Measurements from ENCODE around the gene SH3RF3.

DNA sequence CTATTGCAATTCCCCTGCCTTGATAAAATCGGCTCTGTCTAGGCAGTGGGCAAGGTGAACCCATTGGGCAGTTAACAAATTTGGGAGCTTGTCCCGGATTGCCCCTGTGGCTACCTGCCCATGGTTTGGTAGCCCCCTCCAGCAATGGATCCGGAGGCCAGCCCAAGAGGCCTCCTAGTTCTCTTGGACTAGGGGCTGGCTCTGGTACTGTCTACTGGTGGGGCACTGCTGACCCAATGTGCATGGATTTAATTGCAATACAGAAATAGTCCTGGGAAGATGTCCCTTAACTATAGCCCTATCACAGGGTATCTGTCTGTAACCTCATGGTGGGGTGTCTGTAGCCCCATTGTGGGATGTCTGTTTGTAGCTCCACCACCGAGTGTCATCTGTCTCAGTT is 37.5 kb upstream of the SH3RF3 start:
- TF ChIP-seq TAF15 (IDR thresholded peaks at IDR 0.05; ENCODE audit: low read depth, low read length, poor library complexity, severe bottlenecking): no peak
- TF ChIP-seq SMAD3 (CRISPR knock-in tag; IDR thresholded peaks at IDR 0.05): no peak
- TF ChIP-seq ZNF792 (CRISPR knock-in tag; IDR thresholded peaks at IDR 0.05): no peak
- no peak for TF ChIP-seq ETV6 (CRISPR knock-in tag; conservative IDR thresholded peaks at IDR 0.05)
- TF ChIP-seq, protein P1, sequence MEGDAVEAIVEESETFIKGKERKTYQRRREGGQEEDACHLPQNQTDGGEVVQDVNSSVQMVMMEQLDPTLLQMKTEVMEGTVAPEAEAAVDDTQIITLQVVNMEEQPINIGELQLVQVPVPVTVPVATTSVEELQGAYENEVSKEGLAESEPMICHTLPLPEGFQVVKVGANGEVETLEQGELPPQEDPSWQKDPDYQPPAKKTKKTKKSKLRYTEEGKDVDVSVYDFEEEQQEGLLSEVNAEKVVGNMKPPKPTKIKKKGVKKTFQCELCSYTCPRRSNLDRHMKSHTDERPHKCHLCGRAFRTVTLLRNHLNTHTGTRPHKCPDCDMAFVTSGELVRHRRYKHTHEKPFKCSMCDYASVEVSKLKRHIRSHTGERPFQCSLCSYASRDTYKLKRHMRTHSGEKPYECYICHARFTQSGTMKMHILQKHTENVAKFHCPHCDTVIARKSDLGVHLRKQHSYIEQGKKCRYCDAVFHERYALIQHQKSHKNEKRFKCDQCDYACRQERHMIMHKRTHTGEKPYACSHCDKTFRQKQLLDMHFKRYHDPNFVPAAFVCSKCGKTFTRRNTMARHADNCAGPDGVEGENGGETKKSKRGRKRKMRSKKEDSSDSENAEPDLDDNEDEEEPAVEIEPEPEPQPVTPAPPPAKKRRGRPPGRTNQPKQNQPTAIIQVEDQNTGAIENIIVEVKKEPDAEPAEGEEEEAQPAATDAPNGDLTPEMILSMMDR (CRISPR knock-in tag; IDR thresholded peaks at IDR 0.05): no peak
